Activated CD4-positive, alpha-beta T cell treated with anti-CD3 and anti-CD28 coated beads for 1 hour (primary cell): ENCODE measurements around the gene FAM24B.
A peak's percentile ranks its signal among the peaks of the same experiment; 100 is the strongest.
"Not testable (repeated sequence)": the region's sequence is repeated elsewhere in the genome, so short reads cannot be mapped to it uniquely, and the experiment has no call there.

Source experiments
- DNase-seq: peaks from one replicate; pipeline ENCODE4 v3.0.0-alpha.2; 2020

The FAM24B gene

GRCh38 chr10:122879339-122880273 lies at the start of gene FAM24B:
TSS of gene FAM24B (minus strand) at chr10:122879581. CDS start at chr10:122850515, 29,066 bp downstream.
- peak; percentile 92 for DNase-seq

- no peak for DNase-seq
Measured at GRCh38 chr10:122915700-122916099, 36.3 kb upstream of the FAM24B start.

GRCh38 chr10:122911889-122912484 lies 32.6 kb upstream of the FAM24B start:
- peak; percentile 19 for DNase-seq

- DNase-seq, result no peak
Measured at GRCh38 chr10:122910310-122910709, 30.9 kb upstream of the FAM24B start, which contains the start of gene FAM24A. TSS of gene FAM24A (plus strand) at chr10:122910610. CDS start at chr10:122911635, 1,025 bp downstream.

GRCh38 chr10:122903861-122904260 lies 24.5 kb upstream of the FAM24B start:
- not testable (repeated sequence) for DNase-seq

GRCh38 chr10:122894261-122894944 lies 15.0 kb upstream of the FAM24B start:
- DNase-seq, result no peak

DNA sequence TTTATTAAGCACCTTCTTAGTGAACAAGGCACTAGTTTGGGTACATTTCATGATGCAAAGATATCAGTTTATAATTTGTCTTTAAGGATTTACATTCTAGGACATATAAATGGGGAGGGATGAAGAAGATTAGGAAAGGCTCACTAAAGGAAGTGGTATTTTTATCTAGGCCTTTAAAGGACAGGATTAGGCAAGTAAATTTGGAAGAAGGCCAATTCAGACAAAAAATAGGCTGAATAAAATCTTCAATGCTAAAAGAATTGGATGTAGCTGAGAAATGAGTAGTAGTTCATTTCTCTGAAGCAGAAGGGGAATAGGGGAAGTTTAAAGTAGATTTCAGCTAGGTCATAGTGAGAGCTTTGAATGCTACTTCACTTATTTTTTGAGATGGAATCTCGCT lies 4.8 kb upstream of the FAM24B start:
- no peak for DNase-seq

DNA sequence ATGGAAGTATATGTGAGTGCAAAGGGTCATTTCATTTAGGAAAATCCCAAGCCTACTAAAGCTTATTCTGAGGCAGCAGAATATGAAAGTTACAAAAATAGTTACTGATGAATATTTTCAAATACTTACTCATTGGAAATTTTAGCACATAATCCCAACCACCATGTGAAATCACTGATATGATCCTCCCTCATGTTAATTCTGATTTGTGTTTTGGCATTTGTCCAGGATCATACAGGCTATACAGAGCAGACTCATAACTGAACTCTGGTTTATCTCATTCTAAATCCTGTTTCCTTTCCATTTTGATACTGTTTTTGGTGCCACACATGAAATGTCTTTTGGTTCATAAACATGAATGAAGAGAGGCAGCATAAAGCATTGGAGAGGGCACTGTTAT lies 3.4 kb upstream of the FAM24B start:
- DNase-seq, result no peak

- DNase-seq, result no peak
Measured at GRCh38 chr10:122878799-122879338, 512 bp downstream of the FAM24B start.

DNA sequence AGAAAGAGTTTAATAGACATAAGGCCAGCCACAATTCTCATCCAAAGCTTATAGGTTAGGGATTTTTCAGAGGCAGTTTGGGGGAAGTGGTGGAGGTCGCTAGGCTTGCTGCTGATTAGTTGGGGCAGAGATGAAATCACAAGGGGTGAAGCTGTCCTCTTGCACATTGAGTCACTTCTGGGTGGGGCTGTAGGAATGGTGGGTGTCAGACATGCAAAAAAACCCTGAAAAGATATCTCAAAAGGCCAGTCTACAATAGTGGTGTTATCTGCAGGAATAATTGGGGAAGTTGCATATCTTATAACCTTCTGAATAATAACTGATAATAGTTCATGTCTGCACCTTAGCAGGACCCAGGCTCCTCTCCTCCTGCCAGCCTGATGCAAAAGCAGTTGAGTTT lies 2.1 kb downstream of the FAM24B start:
- DNase-seq, result no peak

- DNase-seq, result no peak
Measured at GRCh38 chr10:122876467-122876855, 2.9 kb downstream of the FAM24B start.

- no peak for DNase-seq
Measured at GRCh38 chr10:122875843-122876466, 3.4 kb downstream of the FAM24B start.

- DNase-seq, result not testable (repeated sequence)
Measured at GRCh38 chr10:122871947-122872346, 7.4 kb downstream of the FAM24B start.

DNA sequence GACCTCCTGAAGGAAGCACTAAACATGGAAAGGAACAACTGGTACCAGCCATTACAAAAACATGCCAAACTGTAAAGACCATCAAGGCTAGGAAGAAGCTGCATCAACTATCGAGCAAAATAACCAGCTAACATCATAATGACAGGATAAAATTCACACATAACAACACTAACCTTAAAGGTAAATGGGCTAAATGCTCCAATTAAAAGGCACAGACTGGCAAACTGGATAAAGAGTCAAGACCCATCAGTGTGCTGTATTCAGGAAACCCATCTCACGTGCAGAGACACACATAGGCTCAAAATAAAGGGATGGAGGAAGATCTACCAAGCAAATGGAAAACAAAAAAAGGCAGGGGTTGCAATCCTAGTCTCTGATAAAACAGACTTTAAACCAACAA lies 10.6 kb downstream of the FAM24B start:
- DNase-seq, result not testable (repeated sequence)

- DNase-seq, result not testable (repeated sequence)
Measured at GRCh38 chr10:122866757-122867482, 12.5 kb downstream of the FAM24B start.

DNA sequence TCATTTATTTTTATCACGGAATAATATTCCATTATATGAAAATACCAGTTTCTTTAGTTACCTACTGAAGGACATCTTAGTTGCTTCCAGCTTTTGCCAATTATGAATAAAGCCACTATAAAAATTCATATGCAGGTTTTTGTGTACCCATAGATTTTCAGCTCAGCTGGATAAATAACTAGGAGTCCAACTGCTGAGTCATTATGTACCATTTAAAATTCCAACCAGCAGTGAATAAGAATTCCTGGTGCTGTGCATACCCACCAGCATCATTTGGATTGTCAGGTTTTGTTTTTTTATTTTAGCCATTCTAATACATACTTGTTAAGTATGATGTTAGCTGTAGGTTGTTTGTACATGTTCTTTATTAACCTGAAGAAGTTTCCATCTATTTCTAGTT lies 14.5 kb downstream of the FAM24B start:
- no peak for DNase-seq

- DNase-seq, result no peak
Measured at GRCh38 chr10:122864194-122864592, 15.2 kb downstream of the FAM24B start.

- no peak for DNase-seq
Measured at GRCh38 chr10:122863216-122864193, 15.9 kb downstream of the FAM24B start.

DNA sequence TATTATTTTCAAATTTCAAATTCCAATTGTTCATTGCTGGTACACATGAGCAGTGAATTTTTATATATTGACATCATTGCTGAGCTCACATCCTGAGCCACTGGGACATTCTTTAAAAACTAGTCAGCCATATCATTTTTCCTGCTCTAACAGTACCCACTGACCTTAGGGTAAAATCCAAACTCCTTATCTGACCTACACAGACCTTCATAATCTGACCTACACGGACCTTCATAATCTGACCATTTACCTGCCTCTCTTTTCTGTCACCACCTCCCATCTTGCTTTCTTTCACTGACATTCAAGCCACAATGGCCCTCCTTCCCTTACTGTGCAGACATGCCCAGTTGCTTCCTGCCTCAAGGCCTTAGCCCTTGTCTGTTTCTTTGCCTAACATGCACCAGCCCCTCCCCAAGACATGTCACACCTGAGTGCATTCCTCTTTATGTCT lies 17.6 kb downstream of the FAM24B start:
- DNase-seq, result no peak

GRCh38 chr10:122859527-122859926 lies 19.9 kb downstream of the FAM24B start:
- DNase-seq, result no peak

DNA sequence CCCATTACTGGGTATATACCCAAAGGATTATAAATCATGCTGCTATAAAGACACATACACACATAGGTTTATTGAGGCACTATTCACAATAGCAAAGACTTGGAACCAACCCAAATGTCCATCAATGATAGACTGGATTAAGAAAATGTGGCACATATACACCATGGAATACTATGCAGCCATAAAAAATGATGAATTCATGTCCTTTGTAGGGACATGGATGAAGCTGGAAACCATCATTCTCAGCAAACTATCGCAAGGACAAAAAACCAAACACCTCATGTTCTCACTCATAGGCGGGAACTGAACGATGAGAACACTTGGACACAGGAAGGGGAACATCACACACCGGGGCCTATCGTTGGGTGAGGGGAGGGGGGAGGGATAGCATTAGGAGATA lies 21.3 kb downstream of the FAM24B start:
- DNase-seq, result not testable (repeated sequence)
